ENCODE data around the gene ZNF653.

The ZNF653 gene, protein sequence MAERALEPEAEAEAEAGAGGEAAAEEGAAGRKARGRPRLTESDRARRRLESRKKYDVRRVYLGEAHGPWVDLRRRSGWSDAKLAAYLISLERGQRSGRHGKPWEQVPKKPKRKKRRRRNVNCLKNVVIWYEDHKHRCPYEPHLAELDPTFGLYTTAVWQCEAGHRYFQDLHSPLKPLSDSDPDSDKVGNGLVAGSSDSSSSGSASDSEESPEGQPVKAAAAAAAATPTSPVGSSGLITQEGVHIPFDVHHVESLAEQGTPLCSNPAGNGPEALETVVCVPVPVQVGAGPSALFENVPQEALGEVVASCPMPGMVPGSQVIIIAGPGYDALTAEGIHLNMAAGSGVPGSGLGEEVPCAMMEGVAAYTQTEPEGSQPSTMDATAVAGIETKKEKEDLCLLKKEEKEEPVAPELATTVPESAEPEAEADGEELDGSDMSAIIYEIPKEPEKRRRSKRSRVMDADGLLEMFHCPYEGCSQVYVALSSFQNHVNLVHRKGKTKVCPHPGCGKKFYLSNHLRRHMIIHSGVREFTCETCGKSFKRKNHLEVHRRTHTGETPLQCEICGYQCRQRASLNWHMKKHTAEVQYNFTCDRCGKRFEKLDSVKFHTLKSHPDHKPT

DNA sequence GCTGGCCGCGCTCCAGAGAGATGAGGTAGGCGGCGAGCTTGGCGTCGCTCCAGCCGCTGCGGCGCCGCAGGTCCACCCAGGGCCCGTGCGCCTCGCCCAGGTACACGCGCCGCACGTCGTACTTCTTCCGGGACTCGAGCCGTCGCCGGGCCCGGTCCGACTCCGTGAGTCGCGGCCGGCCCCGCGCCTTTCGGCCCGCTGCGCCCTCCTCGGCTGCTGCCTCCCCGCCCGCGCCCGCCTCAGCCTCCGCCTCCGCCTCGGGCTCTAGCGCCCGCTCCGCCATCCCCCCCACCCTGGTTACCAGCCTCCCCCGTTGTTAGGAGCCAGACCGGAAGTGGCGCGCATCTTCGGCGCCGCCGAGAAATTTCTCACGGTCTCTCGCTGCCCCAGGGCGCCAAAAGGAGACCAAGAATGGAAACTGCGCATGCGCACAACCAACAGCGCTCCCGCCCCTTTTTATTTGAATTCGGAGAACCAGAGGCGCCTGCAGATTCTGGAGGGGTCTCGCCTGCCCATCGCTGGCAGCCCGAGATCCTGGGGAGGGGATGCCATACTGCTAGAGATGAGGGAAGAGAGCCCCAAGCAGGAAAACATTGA lies at the start of gene ZNF653:
TSS of gene ZNF653 (minus strand) at position 336 of the 597 bp plus-strand sequence. CDS start at position 283, 53 bp downstream.
- peak; percentile 80 for DNase-seq

DNA sequence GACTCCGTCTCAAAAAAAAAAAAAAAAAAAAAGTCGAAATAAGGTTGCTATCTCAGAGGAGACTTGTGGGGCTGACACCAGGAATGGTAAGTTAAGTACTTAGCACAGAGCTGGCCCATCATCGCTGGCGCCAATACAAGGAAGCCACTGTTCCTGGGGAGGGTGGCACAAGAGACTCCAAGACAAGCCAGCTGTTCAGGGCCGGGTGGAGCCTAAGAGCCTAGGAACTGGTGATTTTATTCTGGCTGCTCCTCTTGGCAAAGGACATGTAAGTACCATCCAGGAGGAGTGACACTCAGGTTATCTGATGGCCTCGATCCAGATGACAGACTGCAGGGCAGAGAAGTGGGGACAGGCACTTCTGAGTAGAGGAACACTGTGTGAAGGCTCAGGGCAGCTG lies 49.6 kb upstream of the ZNF653 start:
- no peak for DNase-seq

DNA sequence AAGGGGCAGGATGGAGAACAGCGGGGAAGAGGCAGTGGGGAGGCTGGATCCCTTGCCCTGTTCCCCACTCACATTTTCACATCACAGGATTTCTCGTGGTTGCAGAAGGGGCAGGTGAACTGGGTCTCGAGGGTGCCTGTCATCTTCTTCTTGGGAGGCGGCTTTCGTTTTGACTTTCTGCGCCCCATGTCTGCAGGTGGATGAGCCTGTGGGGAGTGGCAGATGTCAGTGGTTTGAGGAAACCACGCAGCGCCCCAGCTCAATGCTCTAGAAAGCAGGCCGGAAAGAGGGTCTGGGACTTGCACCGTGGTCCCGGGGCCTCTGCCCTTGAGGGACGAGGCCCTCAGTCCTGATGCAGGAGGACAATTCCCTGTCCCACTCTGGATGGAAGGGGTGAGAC lies 48.5 kb upstream of the ZNF653 start:
- no peak for DNase-seq

DNA sequence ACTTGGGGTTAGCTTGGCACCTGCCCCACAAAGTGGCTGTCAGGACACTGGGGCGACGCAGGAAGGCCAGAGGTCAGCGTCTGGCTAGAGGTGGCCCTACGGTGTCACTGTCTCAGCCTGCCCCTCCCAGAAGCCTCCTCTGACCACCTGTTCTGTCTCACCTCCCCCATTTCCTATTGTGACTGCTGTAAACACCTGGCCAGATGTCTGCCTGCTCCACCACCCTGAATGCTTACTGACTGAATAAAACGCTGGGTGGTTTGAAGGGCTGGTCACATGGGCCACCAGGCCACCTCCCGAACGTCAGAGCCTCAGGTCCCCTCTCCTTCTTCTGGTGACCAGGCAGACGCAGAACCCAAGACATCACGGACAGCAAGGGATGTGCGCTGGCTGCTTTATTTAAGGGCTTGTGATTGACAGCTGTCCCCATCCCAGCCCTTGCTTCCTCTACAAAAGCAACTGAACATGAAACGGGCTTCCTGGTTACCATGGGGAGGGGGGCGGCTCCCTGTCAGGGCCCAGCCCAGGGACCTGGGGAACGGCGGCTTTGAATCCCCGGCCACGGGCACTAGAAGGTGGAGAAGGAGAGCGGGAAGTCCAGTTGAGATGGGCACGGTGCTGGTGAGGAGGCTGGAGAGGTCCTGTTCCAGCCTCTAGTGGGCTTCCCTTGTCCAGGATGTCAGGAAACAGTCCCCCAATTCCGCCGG lies 47.2 kb upstream of the ZNF653 start:
- no peak for DNase-seq

DNA sequence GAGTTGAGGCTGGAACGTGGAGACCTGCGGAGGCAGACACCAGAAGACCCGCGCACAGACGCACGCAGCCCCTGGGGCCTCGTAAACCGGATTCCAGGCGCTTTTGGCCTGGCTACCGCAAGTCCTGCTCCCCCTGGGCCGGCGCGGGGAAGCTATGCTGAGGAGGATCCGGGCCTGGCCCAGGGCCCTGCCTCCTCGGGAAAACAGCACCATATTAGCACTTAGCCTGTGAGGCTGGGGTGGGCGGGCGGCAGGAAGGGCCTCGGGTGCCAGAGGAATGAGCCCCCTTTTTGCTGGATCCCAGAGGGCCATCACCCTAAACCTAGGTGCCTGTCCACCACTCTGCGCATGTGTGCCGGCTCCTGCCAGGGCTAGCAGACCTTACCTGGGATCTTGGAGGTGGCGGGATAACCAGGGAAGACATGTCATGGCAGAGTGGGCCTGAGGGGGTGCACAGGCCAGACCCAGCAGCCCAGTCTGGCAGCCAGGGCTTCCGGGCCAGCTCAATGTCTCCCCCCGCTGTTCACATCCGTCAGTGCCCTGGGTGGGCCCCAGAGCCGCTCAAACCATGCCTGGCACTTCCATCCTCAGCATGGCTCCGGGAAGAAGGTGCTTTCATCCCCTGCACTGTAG lies 46.1 kb upstream of the ZNF653 start:
- DNase-seq: no peak

DNA sequence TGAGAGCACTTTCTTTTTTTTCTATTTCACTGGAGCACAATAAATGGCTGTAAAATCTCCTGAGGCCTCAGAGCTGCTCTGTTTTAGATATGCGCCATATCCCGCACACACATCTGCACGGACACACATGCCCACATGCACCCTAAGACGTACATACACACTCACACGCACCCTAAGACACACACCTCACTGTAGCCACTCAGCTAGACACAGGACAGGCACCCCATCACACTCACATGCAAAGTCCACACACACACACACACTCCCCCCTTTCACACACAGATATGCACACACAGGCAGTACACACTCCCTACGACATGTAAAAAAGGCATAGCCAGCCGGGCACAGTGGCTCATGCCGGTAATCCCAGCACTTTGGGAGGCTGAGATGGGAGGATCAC lies 44.6 kb upstream of the ZNF653 start:
- no peak for DNase-seq

DNA sequence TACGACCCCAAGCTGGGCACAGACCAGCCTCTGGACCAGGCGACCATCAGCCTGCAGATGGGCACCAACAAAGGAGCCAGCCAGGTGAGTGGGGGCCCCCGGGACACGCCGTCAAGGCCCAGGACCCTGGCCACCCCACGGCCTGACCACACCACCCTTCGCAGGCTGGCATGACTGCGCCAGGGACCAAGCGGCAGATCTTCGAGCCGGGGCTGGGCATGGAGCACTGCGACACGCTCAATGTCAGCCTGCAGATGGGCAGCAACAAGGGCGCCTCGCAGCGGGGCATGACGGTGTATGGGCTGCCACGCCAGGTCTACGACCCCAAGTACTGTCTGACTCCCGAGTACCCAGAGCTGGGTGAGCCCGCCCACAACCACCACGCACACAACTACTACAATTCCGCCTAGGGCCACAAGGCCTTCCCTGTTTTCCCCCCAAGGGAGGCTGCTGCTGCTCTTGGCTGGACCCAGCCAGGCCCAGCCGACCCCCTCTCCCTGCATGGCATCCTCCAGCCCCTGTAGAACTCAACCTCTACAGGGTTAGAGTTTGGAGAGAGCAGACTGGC lies 43.8 kb upstream of the ZNF653 start:
- DNase-seq: no peak

DNA sequence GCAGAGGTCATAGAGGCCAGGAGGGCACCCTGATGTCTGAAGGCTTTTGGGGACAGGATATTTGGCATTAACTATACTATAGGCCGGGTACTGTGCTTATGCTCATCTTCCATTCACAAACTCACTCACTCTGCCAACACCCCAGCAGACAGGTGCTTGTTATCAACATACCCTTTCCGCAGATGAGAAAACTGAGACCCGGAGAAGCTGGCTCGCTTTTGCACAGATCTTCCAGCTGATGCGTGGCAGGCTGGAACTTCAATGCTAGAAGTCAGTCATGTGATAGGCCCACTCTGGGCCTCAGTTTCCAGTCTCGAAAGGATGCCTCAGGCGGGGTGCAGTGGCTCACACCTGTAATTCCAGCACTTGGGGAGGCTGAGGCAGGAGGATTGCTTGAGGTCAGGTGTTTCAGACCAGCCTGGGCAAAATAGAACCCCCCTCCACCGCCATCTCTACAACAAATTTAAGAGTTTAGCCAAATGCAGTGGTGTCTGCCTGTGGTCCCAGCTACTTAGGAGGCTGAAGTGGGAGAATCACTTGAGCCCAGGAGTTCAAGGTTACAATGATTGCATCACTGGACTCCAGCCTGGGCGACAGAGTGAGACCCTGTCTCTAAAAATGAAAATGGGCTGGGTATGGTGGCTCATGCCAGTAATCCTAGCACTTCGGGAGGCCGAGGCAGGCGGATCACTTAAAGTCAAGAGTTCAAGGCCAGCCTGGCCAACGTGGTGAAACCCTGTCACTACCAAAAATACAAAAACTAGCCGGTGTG lies 42.5 kb upstream of the ZNF653 start:
- DNase-seq: no peak

DNA sequence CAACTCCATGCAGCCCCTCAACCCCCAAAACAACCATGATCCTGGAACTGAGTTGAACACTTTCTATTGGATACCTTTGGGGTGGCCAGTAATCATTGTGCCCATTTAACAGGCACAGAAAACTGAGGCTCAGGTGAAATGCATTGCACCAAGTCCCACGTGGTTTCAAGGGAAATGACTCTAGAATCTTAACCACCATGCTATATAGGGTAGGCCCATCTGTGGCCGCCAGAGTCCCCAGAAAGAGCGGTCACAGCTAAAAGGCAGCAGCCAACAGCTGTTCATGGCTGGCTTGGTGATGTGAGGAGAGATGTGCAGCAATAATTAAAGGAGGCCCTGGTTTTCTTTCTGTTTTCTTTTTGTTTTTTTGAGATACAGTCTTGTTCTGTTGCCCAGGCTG lies 35.6 kb upstream of the ZNF653 start:
- DNase-seq: no peak

DNA sequence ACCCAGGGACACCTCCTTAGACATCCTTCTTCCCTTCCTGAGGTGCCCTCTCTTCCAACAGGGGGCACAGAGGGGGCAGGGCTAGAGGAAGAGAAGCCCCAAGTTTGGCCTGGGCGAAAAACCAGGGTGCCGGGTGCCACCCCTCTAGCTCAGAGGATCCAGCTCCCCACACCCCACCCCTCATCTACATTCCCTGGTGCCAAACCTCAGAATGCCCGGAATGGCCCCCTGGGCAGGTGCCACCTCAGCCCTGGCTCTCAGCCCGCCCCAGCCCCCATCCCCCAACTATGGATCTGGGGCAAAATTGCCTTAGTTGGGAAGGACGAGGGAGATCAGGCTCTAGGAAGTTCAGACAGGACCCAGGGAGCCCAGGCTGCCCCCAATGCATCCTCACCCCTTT lies 35.0 kb upstream of the ZNF653 start:
- no peak for DNase-seq

DNA sequence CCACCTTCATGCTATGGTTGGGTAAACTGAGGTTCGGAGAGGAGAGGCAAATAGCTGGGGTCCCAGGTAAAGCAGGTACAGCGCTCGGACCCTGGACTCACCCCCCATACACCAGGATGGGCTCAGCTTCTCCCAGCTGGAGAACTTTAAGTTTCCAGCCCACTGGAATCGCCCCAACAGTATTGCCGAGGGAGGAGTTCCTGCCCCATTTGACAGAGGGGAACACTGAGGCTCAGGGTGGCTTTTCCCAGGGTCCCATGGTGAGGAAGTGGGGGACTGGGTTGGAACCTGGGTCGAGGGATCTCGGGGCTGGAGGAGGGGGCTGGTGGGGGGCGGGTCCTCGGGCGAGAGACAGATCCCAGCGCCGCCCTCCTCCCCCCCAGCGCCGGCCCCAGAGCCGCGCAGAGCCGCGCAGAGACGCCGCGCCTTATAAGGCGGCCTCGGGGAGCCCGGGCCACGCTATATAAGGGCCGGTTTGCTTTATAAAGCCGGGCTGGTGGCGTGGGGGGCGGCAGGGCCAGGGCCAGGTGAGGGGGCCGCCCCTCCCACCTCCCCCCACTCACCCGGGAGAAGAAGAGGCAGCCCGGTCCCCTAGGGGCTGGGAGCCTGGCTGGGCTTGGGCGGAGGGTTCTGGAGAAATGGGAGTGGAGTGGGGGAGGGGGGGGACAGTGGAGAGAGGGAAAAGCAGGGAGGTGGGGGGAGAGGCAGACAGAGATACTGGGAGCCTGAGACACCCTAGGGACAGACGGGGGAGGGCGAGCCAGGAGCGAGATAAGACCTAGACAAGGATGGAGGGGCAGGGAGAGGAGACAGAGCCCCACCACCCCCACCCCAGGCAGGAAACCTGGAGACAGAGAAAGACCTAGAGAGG lies 34.1 kb upstream of the ZNF653 start:
- DNase-seq: no peak

DNA sequence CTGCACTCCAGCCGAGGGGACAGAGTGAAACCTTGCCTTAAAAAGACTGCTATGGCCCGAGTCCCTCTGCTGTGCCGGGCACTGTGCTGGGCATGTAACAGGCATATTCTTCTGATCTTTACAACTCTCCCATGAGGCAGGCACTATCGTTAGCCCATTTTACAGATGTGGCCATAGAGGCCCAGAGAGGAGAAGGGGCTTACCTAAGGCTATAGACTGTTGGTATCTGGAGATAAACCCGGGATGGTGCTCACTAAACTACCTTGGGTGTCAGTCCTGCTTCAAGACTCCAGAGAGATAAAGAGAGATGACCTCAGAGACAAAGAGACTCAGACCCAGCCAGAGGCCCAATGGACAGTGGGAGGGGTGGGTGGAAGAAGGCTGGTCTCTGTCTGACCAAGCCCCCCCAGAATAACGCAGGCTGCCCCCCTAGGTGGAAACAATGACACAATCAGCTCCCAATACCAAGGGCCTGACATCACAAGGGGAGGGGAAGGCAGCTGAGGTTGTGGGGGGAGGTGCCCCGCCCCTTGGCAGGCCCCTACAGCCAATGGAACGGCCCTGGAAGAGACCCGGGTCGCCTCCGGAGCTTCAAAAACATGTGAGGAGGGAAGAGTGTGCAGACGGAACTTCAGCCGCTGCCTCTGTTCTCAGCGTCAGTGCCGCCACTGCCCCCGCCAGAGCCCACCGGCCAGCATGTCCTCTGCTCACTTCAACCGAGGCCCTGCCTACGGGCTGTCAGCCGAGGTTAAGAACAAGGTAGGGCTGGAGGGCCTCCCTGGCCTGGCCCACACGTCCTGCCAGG lies 32.8 kb upstream of the ZNF653 start, which contains the start of gene CNN1:
TSS of gene CNN1 (plus strand) at position 620 of the 805 bp plus-strand sequence. CDS start at position 697, 77 bp downstream.
- DNase-seq: peak; percentile 63

DNA sequence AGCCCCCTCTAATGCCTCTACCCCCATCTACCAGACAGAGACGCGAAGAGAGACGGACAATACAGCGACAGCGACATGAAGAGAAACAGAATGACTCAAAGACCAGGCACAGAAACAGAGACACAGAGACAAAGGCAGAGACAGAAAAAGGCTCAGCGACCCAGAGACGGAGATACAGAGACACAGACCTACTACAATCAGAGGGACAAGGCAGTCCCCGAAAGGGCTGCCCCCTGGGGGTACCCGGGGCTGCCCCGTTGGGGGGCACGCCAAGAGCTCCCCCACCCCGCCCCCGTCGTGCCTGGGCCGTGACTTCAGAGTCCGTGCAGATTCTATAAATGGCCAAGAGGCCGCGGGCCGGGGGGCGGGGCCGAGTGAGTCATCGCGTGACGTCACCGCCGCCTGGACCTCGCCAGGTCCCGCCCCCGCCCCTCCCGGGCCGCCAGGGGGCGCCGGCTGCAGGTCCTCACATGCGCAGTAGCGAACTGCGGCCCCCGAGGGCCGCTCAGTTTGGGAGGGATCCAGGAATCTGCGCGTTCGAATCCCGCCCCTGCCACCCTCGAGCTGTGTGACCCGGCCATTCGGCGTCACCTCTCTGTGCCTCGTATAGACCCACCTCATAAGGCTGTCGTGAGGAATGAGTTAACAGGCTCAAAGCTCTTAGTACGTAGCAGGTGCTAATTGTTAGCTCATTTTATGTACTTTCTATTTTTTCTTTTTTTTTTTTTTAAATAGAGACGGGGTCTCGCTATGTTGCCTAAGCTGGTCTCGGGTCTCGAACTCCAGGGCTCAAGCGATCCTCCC lies 30.4 kb upstream of the ZNF653 start:
- DNase-seq: peak; percentile 72

DNA sequence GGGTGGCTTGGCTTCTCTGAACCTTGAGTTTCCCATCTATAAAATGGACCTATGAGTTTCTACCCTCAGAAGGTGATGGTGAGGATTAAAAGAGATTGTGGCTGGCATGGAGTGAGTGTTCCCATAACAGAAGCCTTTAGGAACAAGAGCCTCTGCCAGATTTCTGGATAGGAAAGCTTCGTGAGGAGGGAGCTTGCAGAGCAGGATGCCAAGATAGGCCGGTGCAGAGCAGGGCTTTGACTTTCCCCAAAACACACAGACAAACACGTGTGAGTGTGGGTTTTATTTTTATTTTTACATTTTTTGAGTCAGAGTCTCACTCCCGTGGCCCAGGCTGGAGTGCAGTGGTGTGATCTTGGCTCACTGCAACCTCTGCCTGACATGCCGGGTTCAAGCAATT lies 29.3 kb upstream of the ZNF653 start:
- DNase-seq: no peak

DNA sequence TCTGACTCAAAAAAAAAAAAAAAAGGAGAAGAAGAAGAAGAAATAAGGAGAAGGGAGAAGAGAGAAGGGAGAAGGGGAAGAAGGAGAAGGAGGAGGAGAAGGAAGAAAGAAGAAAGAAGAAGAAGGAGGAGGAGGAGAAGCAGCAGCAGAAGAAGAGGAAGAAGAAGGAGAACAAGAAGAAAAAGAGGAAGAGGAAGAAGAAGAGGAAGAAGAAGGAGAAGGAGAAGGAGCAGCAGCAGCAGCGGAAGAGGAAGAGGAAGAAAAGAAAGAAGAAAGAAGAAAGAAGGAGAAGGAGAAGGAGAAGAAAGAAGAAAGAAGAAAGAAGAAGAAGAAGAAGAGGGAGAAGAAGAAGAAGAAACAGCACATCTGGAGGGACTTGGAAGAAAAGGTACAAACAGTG lies 28.9 kb upstream of the ZNF653 start:
- DNase-seq: no peak

DNA sequence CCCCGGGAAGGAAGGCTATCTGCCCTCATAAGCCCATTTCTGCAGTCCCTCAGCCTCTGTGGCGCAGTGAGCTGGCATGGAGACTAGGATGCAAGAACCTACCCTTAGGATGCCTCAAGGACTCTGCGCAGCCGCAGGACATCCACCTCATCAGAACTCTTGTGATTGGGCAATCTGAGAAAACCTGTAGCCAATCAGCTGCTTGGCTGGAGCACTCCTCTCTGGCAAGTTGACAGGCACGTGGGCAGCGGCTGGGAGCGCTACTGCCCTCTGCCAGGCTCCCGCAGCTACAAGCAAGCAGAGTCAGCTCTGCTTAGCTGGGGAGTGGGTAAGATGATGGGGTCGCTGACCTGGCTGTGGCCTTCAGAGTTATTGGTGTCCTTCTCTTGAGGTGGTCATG lies 24.8 kb upstream of the ZNF653 start:
- peak; percentile 94 for DNase-seq

DNA sequence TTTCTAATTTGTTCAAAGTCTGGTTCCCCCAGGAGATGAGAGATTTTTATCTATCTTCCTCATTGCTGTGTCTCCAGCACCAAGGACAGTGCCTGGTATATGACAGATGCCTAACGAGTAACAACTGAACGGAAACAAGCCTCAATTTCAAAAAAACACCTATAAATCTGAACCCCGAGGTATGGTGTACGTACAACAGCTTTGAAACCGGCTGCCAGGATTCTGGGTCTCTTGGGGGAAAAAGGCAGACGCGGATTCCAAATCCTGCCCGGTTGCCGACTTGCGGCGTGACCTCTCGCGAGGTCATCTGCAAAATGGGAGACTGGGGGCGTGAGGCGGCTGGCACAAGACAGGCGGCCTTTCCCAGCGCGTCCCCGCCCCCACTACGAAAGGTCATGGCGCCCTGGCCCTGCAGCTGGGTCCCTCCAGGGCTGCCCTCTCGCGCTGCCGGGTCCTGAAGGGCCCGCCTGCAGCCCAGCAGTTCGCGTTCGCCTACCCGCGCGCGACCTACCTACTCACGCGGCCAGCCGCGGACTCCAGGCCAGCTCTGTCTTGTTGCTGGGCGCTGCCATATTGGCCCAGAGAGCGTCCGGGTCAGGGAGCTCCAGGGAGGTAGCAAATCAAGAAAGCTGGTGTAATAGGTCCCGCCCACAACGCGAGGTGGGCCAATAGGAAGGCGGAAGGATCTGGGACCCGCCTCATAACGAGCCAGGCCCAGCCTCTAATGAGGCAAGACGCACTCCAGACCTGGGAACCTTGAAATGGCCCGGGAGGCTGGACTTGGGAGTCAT lies 23.1 kb upstream of the ZNF653 start, which contains the start of gene ECSIT:
TSS of gene ECSIT (minus strand) at position 584 of the 791 bp plus-strand sequence. CDS start 9,964 bp downstream, outside the sequence.
- DNase-seq: peak; percentile 97

DNA sequence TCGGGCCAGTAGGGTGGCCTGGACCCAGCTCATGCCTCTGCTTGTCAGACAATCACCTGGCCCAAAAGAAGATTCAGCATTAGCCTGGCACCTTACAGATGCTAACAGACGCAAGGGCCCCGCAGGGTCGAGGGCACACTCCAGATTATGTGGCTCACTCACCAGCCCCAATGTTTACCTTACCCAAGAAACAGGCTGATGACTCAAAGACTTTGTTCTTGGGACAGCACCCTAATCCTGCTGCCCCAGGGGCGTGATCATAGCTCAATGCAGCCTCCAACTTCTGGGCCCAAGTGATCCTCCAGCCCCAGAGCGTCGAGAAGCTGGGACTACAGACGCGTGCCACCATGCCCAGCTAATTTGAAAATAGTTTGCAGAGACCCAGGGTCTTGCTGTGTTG lies 13.5 kb upstream of the ZNF653 start:
- no peak for DNase-seq
